T-helper 17 cell (primary cell): ENCODE results near the gene ADSL. TPM values are rescaled to one million over a fixed set of nuclear protein-coding genes. Genes with fewer than 3 reads are reported as not detected.
"Not testable (repeated sequence)": the region's sequence is repeated elsewhere in the genome, so short reads cannot be mapped to it uniquely, and the experiment has no call there.

ENCODE experiments used
- ATAC-seq: fragments of 150-1000 bp; cut with Tn5 transposase; 2 replicates; pipeline ENCODE4 v1.10.0; 2021; ENCODE audit warnings: mild to moderate bottlenecking, moderate library complexity
- DNase-seq, 3 donors: peaks; one replicate each; pipeline versions ENCODE4 v3.0.0 to v3.0.0-alpha.2; 2020 to 2021
- H3K9me3 ChIP-seq: one replicate; pipeline ENCODE4 v1.7.0; 2013; ENCODE audit warnings: low read length, mild to moderate bottlenecking; ENCODE audit not compliant: control insufficient read depth, poor library complexity, severe bottlenecking
- H3K27ac Mint-ChIP-seq: one replicate; pipeline ENCODE4 v1.8.0; 2022; ENCODE audit warnings: mild to moderate bottlenecking, moderate library complexity, mixed read lengths
- H3K27me3 Mint-ChIP-seq: one replicate; pipeline ENCODE4 v1.8.0; 2022; ENCODE audit warnings: mixed read lengths
- H3K36me3 Mint-ChIP-seq: one replicate; pipeline ENCODE4 v1.8.0; 2022; ENCODE audit warnings: low read depth, mixed read lengths
- H3K4me1 Mint-ChIP-seq: one replicate; pipeline ENCODE4 v1.8.0; 2022; ENCODE audit warnings: mild to moderate bottlenecking, mixed read lengths
- H3K4me3 Mint-ChIP-seq: one replicate; pipeline ENCODE4 v1.8.0; 2022; ENCODE audit warnings: mild to moderate bottlenecking, moderate library complexity, mixed read lengths
- total RNA-seq, 4 donors: library from RNA in 2 of 4; stranded (reverse) in 2 of 4; gene quantifications; one replicate each; pipeline ENCODE4 v1.2.3 and lab custom pipeline; 2022 to 2026

Gene ADSL
- total RNA-seq (10 to 100 TPM; 59.2 to 67.5 TPM), total RNA-seq (lab: John Stamatoyannopoulos, UW) (22.5 to 34.9 reads per million in 2 donors)

DNA sequence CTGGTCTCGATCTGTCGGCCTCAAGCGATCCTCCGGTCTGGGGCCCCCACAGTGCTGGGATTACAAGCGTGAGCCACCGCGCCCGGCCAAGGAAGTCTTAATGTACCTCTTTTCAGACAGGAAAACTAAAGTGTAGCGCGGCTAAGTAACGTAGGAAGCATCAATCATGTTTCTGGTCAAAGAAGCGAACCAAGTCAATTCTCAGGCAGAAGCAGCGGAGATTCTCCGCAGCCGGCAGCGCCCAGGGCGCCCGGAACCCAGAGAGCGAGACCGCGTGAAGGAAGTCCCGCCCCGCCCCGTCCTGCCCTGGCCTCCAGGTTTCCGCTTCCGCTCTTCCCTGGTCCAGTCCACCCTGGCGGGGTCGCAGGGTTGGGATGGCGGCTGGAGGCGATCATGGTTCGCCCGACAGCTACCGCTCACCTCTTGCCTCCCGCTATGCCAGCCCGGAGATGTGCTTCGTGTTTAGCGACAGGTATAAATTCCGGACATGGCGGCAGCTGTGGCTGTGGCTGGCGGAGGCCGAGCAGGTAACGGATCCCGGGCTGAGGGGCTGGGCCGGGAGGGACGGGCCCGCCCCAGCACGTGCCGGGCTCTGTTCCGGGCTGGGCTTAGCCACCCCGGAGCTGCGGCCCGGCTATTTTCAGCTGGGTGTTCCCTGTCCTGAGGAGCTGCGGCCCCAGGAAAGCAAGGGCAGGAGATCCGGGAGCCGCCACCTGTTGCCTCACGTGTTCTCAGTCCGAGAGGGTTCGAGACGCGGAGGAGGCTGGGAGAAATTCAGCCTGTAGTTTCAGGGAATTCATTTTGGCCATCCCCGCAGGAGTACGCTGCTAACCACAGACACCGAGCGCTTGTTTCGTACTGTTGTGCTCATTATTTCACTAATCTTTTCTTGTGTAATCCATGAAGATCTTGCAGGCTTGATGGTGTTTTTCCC lies at the start of gene ADSL:
Gene ADSL, plus strand, starts transcription at position 316 of the 934 bp plus-strand sequence. Its CDS starts 59 bp downstream, at position 375.
- Mint-ChIP-seq H3K36me3 (peaks cover 2% of the 10 kb centered on the region), H3K4me1 (peaks cover 42% of the 10 kb centered on the region), H3K4me3 (peak within 1 kb of the TSS; percentile 94), H3K27ac (peak within 1 kb of the TSS; percentile 91), H3K27me3 (no peaks in the 10 kb centered on the region)
- H3K9me3 ChIP-seq: no peaks in the 10 kb centered on the region
- ATAC-seq (peak; percentile 87), DNase-seq (peak; percentile 72 to 76 (median 73))

DNA sequence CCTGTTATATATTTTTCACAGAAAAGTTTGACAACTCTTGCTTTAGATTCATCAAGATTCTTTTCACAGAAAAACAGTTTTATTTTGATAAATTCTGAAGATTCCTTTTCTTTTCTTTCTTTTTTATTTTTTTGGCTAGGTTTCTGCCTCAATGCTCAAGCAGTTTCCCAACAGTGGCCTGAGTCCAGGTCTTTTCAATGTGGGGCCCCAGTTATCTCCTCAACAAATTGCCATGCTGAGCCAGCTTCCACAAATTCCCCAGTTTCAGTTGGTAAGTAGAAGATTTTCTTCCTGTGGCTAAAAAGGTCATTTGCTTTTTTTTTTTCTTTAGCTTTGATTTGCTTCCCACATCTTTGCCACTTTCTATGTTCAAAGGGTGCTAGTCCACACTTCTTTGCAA lies 46.0 kb upstream of the ADSL start:
- DNase-seq (no peak), ATAC-seq (no peak)
- Mint-ChIP-seq H3K27me3 (no peaks in the 10 kb centered on the region), H3K36me3 (peaks cover 10% of the 10 kb centered on the region), H3K4me3 (no peak overlapping the region), H3K4me1 (peaks cover 9% of the 10 kb centered on the region), H3K27ac (no peak overlapping the region)
- H3K9me3 ChIP-seq: no peaks in the 10 kb centered on the region

DNA sequence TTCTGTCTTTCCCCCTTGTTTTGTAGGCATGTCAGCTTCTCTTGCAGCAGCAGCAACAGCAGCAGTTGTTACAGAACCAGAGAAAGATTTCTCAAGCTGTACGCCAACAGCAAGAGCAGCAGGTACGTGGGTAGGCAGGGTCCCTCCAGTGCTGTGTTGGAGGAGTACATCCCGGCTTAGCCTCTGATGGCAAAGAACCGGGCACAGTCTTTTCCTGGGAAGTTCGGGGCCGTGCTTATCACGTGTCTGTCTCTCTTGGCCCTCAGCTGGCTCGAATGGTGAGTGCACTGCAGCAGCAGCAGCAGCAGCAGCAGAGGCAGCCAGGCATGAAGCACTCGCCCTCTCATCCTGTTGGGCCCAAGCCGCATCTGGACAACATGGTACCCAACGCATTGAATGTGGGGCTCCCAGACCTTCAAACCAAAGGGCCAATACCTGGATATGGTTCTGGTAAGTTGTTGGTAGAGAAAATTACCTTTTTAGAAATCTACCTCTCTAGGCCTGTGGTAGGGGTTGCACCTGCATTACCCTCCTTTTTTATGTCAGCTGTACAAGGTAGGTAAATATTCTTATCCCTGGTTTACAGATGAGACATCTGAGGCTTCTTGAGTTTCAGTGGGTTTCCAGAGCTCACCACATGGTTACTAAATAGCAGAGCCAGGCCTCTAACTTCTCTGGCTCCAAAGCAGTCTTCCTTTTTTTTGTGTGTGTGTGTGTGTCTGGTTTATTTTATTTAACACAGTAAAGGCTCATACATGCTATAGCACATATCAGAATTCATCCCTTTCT lies 45.2 kb upstream of the ADSL start:
- no peak for ATAC-seq
- H3K4me3 Mint-ChIP-seq: no peak overlapping the region
- peaks cover 10% of the 10 kb centered on the region for H3K36me3 Mint-ChIP-seq

DNA sequence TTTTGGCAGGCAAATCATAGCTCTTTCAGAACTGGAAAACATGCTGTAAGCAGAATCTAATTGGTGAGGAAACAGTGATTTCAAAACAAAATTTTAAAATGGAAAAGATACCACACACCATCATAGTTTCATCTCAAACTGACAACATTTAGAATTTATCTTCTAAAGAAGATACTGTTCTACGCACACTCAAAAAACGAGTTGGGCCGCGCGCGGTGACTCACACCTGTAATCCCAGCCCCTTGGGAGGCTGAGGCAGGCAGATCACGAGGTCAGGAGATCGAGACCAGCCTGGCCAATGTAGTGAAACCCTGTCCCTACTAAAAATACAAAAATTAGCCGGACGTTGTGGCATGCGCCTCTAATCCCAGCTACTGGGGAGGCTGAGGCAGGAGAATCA lies 44.2 kb upstream of the ADSL start:
- H3K9me3 ChIP-seq: no peaks in the 10 kb centered on the region
- no peak for DNase-seq
- H3K27ac Mint-ChIP-seq: no peak overlapping the region
- peaks cover 8% of the 10 kb centered on the region for H3K4me1 Mint-ChIP-seq
- no peaks in the 10 kb centered on the region for H3K27me3 Mint-ChIP-seq
- H3K36me3 Mint-ChIP-seq: peaks cover 10% of the 10 kb centered on the region
- H3K4me3 Mint-ChIP-seq: no peak overlapping the region
- no peak for ATAC-seq

More for the DNA sequence above, 45.2 kb upstream of the ADSL start:
- Mint-ChIP-seq H3K27me3 (no peaks in the 10 kb centered on the region), H3K27ac (no peak overlapping the region), H3K4me1 (peaks cover 8% of the 10 kb centered on the region)
- no peaks in the 10 kb centered on the region for H3K9me3 ChIP-seq
- no peak for DNase-seq

DNA sequence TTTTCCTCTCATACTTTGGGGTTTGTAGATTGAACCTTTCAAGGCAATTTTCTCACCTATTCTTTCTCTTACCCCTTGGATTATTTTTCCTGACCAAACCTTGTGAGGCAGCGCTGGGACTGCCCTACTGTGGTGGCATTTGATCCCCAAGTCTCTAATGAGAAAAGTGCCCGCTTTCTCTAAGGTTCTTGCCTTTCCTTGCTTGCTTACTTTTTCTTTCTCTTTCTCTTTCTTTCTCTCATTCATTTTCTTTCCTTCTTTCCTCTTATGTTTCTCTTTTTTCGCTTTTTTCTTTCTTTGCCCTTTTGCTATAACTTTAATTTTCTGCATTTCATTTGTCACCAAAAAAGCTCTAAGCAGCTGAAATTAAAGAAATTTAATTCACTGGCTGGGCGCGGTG lies 40.7 kb upstream of the ADSL start:
- no peaks in the 10 kb centered on the region for H3K27me3 Mint-ChIP-seq
- peaks cover 14% of the 10 kb centered on the region for H3K36me3 Mint-ChIP-seq
- no peak for DNase-seq
- H3K27ac Mint-ChIP-seq: peak overlapping the region; percentile 85
- H3K4me3 Mint-ChIP-seq: no peak overlapping the region
- H3K9me3 ChIP-seq: no peaks in the 10 kb centered on the region
- ATAC-seq: no peak
- peaks cover 20% of the 10 kb centered on the region for H3K4me1 Mint-ChIP-seq

DNA sequence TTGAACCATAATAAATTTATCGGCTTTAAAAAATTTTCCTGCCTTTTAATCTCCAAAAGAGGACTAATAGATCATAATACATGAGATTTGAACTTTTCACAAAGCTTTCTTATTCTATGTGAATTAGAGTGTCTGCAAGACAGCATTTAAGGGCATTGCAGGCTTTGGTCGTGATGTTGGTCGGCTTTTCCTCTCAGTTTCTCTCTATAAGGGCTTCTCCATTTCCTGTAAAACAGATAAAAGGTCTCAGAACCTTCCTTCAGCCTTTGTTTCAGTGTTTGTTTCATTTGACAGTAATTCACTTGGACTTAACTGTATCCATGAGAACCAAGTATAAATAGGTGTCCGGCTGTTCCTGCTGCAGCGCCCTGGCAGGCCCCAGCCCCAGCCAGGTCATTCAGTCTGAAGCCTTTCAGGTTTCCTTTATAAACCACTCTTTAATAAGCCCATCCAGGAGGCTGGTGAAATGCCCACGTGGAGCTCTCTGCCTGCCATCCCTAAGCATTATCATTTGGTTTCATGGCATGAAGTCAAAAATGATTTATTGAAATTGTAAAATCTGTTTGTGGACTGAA lies 37.2 kb upstream of the ADSL start:
- Mint-ChIP-seq H3K27ac (peak overlapping the region; percentile 45), H3K36me3 (peaks cover 15% of the 10 kb centered on the region), H3K4me3 (no peak overlapping the region), H3K27me3 (no peaks in the 10 kb centered on the region), H3K4me1 (peaks cover 24% of the 10 kb centered on the region)
- no peak for DNase-seq
- ATAC-seq: no peak
- no peaks in the 10 kb centered on the region for H3K9me3 ChIP-seq

DNA sequence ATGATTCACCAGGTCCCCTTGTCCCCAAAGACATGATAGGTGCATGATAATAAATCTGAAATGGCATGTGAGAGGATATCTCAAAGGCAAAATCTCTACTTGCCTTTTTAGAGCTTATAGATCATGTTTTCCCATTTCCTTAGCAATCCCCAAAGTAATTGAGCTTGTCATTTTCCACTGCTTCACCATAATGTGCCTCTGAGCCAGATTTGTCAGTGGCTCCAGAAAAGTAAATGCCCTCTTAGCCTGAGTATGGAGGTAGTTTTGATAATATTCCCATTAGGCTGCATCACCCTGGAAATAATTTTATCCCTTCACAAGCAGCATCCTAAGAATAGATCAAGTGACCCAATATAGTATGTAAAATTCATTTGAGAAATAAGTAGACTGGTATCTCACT lies 36.7 kb upstream of the ADSL start:
- peaks cover 27% of the 10 kb centered on the region for H3K4me1 Mint-ChIP-seq
- no peaks in the 10 kb centered on the region for H3K9me3 ChIP-seq
- peak overlapping the region; percentile 45 for H3K27ac Mint-ChIP-seq
- DNase-seq: no peak
- H3K27me3 Mint-ChIP-seq: no peaks in the 10 kb centered on the region
- no peak for ATAC-seq
- H3K4me3 Mint-ChIP-seq: no peak overlapping the region
- peaks cover 18% of the 10 kb centered on the region for H3K36me3 Mint-ChIP-seq

DNA sequence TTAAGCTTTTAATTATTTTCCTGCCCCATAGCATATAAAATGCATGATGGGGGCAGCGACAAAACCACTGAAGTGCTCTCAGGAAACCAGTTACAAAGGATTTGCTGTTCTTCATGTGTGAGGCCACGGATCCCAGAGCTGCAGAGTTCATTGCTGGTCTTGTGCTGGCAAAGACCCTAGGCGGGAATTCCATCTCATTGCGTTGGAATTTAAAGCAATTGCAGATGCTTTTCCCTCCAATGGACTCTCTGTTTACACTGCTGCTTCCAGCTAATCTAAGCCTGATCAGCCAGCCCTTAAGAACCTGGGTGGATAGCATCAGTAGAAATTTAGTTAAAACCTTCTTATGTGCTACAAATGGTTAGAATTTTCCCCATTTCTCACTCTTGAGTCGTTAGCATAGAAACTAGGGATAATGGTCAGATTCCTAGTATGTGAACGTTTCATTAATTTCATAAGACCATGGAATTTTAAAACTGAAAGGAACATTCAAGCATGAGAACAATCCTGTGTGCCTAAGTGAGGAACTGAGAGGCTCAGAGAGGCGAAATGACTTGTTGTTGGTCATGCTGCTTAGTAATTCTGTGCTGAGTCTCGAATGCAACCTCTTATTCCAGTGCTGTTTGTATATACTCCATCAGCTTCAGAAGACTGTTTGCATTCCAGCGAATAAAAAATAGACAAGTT lies 36.1 kb upstream of the ADSL start:
- Mint-ChIP-seq H3K27ac (peak overlapping the region; percentile 67), H3K36me3 (peaks cover 18% of the 10 kb centered on the region), H3K4me3 (no peak overlapping the region), H3K4me1 (peaks cover 28% of the 10 kb centered on the region), H3K27me3 (no peaks in the 10 kb centered on the region)
- no peaks in the 10 kb centered on the region for H3K9me3 ChIP-seq
- no peak for DNase-seq
- no peak for ATAC-seq

DNA sequence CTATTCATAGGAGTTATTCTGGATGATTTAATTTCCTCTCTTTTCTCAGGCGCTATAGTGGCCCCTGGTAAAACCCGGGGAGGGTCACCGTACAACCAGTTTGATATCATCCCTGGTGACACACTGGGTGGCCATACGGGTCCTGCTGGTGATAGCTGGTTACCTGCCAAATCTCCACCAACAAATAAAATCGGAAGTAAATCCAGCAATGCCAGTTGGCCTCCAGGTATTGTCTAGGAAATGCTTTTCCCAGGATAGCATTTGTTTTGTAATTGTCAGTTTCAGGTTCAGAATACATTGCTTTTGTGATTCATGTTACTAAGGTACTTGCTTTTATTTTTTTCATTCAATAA lies 35.6 kb upstream of the ADSL start:
- Mint-ChIP-seq H3K27me3 (no peaks in the 10 kb centered on the region), H3K27ac (peak overlapping the region; percentile 67), H3K4me3 (no peak overlapping the region), H3K4me1 (peaks cover 29% of the 10 kb centered on the region), H3K36me3 (peaks cover 20% of the 10 kb centered on the region)
- DNase-seq: no peak
- no peak for ATAC-seq
- no peaks in the 10 kb centered on the region for H3K9me3 ChIP-seq

DNA sequence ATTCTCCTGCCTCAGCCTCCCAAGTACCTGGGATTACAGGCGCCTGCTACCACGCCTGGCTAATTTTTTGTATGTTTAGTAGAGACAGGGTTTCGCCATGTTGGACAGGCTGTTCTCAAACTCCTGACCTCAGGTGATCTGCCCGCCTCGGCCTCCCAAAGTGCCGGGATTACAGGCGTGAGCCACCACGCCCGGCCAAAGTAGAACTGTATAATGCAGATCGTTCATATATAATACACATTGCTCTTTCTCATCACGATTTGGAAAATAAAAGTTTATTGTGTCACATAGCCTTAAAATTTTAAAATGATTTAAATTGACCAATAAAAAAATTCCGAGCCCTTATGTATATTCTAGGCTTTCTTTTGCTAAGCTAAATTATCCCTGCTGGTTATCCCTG lies 34.7 kb upstream of the ADSL start:
- not testable (repeated sequence) for H3K9me3 ChIP-seq, ATAC-seq, H3K27me3 Mint-ChIP-seq, H3K4me3 Mint-ChIP-seq, DNase-seq
- H3K27ac Mint-ChIP-seq: peak overlapping the region; percentile 74
- peaks cover 29% of the 10 kb centered on the region for H3K4me1 Mint-ChIP-seq
- H3K36me3 Mint-ChIP-seq: peaks cover 21% of the 10 kb centered on the region

DNA sequence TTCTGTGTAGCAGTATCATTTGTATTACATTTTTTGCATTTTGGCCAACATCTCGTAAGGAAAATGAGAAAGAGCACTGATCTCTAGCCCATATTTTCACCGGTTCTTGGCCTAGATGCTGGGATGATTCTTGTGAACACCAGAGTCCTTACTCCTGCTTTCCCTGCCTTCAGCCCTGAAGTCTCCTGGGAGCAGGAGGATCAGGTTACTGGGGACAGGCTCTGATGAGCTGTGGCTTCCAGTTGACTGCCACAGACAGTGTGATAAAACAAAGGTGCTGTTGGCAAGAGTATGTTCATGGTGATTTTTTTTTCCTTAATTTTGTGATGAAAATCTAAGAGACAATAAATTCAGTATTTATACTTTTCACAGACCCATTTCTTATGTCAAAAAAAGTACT lies 34.2 kb upstream of the ADSL start:
- peak overlapping the region; percentile 74 for H3K27ac Mint-ChIP-seq
- no peak overlapping the region for H3K4me3 Mint-ChIP-seq
- ATAC-seq (no peak), DNase-seq (no peak)
- no peaks in the 10 kb centered on the region for H3K9me3 ChIP-seq
- H3K36me3 Mint-ChIP-seq: peaks cover 21% of the 10 kb centered on the region
- no peaks in the 10 kb centered on the region for H3K27me3 Mint-ChIP-seq
- peaks cover 33% of the 10 kb centered on the region for H3K4me1 Mint-ChIP-seq

DNA sequence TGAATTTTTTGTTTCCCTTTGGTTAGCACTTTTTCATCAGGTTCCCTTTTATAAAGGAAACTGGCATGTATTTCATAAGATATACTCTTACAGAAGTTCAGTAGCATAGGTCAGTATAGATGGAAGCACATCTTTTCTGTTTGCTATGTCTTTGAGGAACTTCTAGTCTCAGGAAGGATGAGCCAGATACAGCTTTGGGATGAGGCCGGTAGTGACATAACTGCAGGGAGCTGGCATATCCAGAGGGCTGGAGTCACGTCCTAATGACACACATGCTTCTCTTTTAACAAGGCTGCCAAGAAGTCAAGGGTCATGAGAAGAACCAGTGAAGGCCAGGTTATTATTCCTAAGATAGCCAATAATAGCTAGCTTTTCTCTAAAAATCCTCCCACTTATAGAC lies 33.3 kb upstream of the ADSL start:
- Mint-ChIP-seq H3K4me1 (peaks cover 28% of the 10 kb centered on the region), H3K36me3 (peaks cover 16% of the 10 kb centered on the region)

DNA sequence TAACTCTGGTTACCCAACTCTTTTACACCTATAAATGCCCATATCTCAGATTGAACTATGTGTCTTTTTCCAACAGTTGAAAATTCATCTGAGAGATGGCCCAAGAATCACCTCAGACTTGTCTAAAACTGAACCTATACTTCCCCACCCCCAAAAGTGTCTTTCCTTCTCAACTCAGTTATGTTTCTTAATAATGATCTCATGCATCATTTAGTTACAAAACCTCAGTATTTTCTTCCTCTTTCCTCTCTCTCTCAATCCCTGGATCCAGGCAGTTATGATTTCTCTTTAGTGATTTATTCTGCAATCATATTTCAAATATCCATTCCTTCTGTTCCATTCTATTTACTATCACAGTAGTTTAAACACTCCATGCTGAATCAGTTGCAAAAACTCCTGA lies 32.3 kb upstream of the ADSL start:
- Mint-ChIP-seq H3K36me3 (peaks cover 15% of the 10 kb centered on the region), H3K27me3 (no peaks in the 10 kb centered on the region)

More for the DNA sequence above, 33.3 kb upstream of the ADSL start:
- DNase-seq (no peak), ATAC-seq (no peak)
- no peaks in the 10 kb centered on the region for H3K9me3 ChIP-seq
- H3K27me3 Mint-ChIP-seq: no peaks in the 10 kb centered on the region
- no peak overlapping the region for H3K4me3 Mint-ChIP-seq
- H3K27ac Mint-ChIP-seq: no peak overlapping the region

More for the DNA sequence above, 32.3 kb upstream of the ADSL start:
- ATAC-seq (no peak), DNase-seq (no peak)
- H3K4me3 Mint-ChIP-seq: peak overlapping the region; percentile 36
- H3K9me3 ChIP-seq: no peaks in the 10 kb centered on the region
- H3K4me1 Mint-ChIP-seq: peaks cover 22% of the 10 kb centered on the region
- H3K27ac Mint-ChIP-seq: peak overlapping the region; percentile 45
